H1 (cell line): ENCODE measurements around the gene DMRT1. TPM values are rescaled to one million over a fixed set of nuclear protein-coding genes. Genes with fewer than 3 reads are reported as not detected.

Experiments used
- CEBPB ChIP-seq: IDR thresholded peaks from 2 replicates; pipeline ENCODE4 v1.6.1; 2012; ENCODE audit warnings: low read depth, low read length
- TEAD4 ChIP-seq: IDR thresholded peaks from 2 replicates; pipeline ENCODE4 v1.6.1; 2012; ENCODE audit warnings: low read depth, low read length, inconsistent platforms, mixed read lengths
- USF2 ChIP-seq: IDR thresholded peaks from 2 replicates; pipeline ENCODE4 v1.6.1; 2011; ENCODE audit warnings: low read length, improper control_type of control experiment
- ZNF274 ChIP-seq: IDR thresholded peaks from 2 replicates; pipeline ENCODE4 v1.7.0; 2012; ENCODE audit warnings: low read length, borderline replicate concordance; ENCODE audit errors: extremely low read depth
- polyA plus RNA-seq, 7 experiments: library from polyadenylated mRNA; depleted of rRNA in 3 of 7; stranded (reverse) in 5 of 7; unstranded in 2 of 7; fragments of >200 nt in 5 of 7; fragments of 200-250 nt in 2 of 7; gene quantifications; 1 replicate in 5 of 7; 2 replicates in 1 of 7; 4 replicates in 1 of 7; pipeline versions ENCODE4 v1.2.1 to v1.2.3, GENCODE V29; 2011 to 2013; ENCODE audit warnings: missing spikeins in 2 of 7, mixed read lengths in 2 of 7
- total RNA-seq: library from RNA; stranded (reverse); fragmentation: NEBNext Ultra II Directional; extraction: Animal tissue kit (Norgen Biotek cat#: 25700); gene quantifications from 2 replicates; pipeline ENCODE4 v1.2.1, GENCODE V29; 2021

Gene DMRT1
- total and polyA plus RNA-seq, 2 of the 8 experiments (the other 6 are each of a cell fraction or from before 2014, with no cell fraction given), result 0.15 TPM; not detected in 1

GRCh38 chr9:979983-980382 is 138.5 kb downstream of the DMRT1 start (continued):
- TF ChIP-seq USF2, result no peak
- TF ChIP-seq ZNF274, result no peak
- no peak for TF ChIP-seq CEBPB
- TF ChIP-seq TEAD4, result no peak
